ENCODE results near the gene JPH2. TPM values are rescaled to one million over a fixed set of nuclear protein-coding genes. Genes with fewer than 3 reads are reported as not detected.

Gene JPH2
- total and polyA plus RNA-seq, 4 donors, result 0.09 to 1.3 (median 0.17) TPM; not detected in 1

- no peak for TF ChIP-seq CTCF (IDR thresholded peaks at IDR 0.05; ENCODE audit: low read depth, low read length, missing input control)
Observed at GRCh38 chr20:44106615-44107014, 80.4 kb downstream of the JPH2 start (continued).

GRCh38 chr20:44104798-44105517 is 82.0 kb downstream of the JPH2 start:
- Histone ChIP-seq H3K36me3 (ENCODE audit: control insufficient read depth in 4 of 4, insufficient read depth in 3 of 4, low read depth in 1 of 4, low read length in 3 of 4) (no peaks in the 10 kb centered on the region), H3K4me1 (ENCODE audit: control insufficient read depth in 4 of 4, insufficient read depth in 4 of 4, low read length in 3 of 4) (no peaks in the 10 kb centered on the region), H3K27ac (ENCODE audit: low read depth in 1 of 2, low read length in 2 of 2) (no peak overlapping the region), H3K4me3 (ENCODE audit: low read depth in 1 of 3, low read length in 3 of 3) (no peak overlapping the region), H3K27me3 (ENCODE audit: control insufficient read depth in 4 of 4, insufficient read depth in 4 of 4, low read length in 3 of 4) (peaks cover 0 to 6% (median 0%) of the 10 kb centered on the region in 4 donors), H3K9ac (ENCODE audit: low read depth in 1 of 2, low read length in 2 of 2) (no peak overlapping the region), H3K9me3 (ENCODE audit: control insufficient read depth in 4 of 4, low read length in 3 of 4) (peaks cover 0 to 7% (median 2%) of the 10 kb centered on the region in 4 donors)
- 48% methylated on average over 7 of the region's 7 CpGs for WGBS
- TF ChIP-seq FOXA1 (IDR thresholded peaks at IDR 0.05), result no peak
- TF ChIP-seq FOXA2 (IDR thresholded peaks at IDR 0.05), result no peak
- no peak for TF ChIP-seq YY1 (IDR thresholded peaks at IDR 0.05)
- TF ChIP-seq MAX (IDR thresholded peaks at IDR 0.05), result no peak
- no peak for TF ChIP-seq HNF4G (IDR thresholded peaks at IDR 0.05)
- TF ChIP-seq NR2F2 (IDR thresholded peaks at IDR 0.05), result no peak
- no peak for TF ChIP-seq JUND (IDR thresholded peaks at IDR 0.05)
- no peak for TF ChIP-seq HNF4A (conservative IDR thresholded peaks at IDR 0.05)
- no peak for TF ChIP-seq RAD21 (IDR thresholded peaks at IDR 0.05)
- TF ChIP-seq ATF3 (IDR thresholded peaks at IDR 0.05), result no peak
- TF ChIP-seq TAF1 (conservative IDR thresholded peaks at IDR 0.05), result no peak
- TF ChIP-seq SP1 (IDR thresholded peaks at IDR 0.05), result no peak
- TF ChIP-seq CTCF (IDR thresholded peaks at IDR 0.05; ENCODE audit: low read depth, low read length, missing input control), result no peak
- no peak for TF ChIP-seq RXRA (IDR thresholded peaks at IDR 0.05)
- TF ChIP-seq ZBTB33 (IDR thresholded peaks at IDR 0.05), result no peak
- no peak for DNase-seq (ENCODE audit: low spot score)
